DMS 273 (cell line): ENCODE results near the gene C8B.

Experiments used
- DNase-seq: peaks from one replicate; lab custom pipeline; 2025; ENCODE audit not compliant: unreplicated experiment; lab: John Stamatoyannopoulos, UW

Gene C8B

DNA sequence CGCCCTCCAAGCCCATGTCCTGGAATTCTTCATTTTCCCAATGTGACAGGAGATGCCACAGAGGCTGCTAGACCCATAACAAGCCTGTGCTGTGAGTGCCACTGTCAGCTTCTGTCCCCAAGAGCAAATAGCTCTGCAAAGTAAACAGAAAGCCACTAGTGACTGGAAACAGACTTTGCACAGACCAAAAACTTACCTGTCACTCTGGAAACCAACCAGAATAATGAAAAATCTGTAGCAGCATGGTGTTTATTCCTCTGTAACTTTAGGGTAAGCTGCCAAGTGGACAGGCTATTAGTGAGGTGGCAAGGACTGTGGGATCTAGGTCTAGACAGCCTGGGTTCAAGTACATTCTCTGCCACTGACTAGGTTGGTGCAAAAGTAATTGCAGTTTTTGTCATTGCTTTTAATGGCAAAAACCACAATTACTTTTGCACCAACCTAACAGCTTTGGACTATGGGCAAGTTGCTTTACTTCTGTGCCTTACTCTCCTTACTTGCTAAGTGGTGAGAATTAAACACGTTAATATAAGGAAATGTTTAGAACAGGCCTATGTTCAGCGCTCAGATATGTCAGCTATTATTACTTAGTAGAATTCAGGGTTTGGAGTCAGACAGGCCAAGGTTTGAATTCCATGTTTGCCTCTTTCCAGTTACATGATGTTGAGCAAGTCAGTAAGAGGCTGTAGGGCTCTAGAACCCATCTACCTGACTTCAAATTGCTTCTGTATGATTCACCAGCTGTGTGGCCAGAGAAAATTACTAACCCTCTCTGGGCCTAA, at the start of gene C8B:
C8B (minus strand) TSS at position 100 of the 782 bp plus-strand sequence; CDS start at position 33, 67 bp downstream.
- DNase-seq, result no peak

DNA sequence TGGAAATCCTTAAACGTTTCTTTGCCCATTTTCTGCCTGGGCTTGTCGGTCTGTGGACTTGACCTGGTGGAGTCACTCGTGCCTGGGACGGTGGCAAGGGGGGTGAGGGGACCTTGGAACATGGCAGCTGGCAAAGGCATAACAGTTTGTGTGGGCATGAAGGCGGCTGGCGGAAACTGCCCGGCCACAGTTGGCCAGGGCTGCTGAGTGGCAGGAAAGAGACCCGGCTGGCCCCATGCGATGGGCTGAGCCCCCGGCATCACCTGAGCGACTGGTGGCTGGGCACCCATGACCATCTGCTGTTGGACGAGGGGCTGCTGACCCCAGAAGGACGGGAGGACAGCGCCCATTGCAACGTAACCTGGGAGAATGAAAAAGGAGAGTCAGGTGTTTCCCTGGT, 49.3 kb upstream of the C8B start:
- no peak for DNase-seq

DNA sequence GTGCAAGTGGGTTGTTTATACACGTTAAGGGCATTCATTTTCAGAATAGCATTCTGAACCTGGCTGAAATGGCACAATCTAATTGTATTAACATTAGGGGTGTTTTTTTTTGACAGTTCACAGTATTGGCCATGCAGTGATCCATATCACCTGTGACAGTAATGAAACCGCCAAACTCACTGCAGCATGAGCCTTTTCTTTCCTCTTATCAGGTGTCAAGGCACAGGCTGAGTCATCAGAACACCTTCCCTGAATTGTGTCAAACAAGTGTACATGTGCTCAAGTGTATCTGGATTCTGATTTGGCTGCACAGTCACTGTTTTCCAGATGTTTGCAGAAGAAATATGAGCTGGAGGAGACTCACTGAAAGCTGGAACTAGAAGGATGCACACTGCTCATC, 47.7 kb upstream of the C8B start:
- no peak for DNase-seq

DNA sequence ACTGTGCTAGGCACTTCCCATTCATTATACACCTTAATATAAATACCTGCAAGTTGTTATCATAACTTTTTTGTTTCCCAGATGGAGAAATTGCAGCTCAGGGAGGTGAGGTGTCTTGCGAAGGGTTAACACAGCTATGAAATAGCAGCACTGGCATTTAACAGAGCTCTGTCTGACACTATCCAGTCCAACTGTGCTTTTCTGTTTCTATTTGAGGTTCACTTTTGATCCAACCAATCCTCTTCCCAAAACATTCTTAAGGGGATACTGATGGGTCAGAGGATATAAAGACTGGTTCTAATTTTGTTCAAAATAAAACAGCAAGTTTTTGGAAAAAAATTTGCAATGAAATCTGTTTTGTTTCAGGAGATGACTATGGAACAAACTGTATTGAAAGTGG, 46.5 kb upstream of the C8B start:
- DNase-seq, result no peak

DNA sequence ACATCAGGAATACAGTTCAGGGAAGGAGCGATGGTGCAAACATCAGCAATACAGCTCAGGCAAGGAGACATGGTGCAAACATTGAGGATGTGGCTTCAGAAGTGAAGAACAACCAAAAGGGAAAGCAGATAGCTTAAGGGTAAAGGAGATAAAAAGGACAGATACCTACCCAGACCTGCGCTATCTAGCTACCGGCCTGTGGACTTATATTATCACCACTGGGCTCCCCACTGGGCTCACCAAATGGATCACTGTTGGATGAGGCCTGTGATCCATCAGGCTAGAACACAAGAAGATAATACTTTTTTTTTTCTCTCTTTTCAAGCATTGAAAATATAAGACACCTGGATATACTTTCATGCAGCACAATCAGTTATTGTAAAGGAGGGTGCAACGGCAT, 44.7 kb upstream of the C8B start:
- DNase-seq, result no peak

DNA sequence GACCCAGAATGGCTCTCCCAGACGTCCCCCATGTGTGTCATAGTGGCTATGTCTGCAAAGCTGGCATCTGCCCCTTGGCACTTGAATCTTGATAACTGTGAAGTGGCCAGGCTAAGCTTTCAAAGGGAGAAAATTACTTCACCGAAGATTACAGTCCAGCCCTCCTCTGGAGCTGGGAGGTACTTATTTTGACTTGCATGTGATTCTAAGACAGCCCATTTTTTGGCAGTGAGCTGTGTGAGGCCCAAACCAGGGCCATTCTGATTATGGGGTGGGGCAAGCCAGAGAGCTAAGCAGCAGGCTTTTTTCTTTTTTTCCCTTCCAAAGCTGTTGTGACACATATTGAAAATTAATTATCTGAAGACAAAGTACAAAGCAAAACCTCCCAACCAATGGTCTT, 42.1 kb upstream of the C8B start:
- DNase-seq, result peak; percentile 29

DNA sequence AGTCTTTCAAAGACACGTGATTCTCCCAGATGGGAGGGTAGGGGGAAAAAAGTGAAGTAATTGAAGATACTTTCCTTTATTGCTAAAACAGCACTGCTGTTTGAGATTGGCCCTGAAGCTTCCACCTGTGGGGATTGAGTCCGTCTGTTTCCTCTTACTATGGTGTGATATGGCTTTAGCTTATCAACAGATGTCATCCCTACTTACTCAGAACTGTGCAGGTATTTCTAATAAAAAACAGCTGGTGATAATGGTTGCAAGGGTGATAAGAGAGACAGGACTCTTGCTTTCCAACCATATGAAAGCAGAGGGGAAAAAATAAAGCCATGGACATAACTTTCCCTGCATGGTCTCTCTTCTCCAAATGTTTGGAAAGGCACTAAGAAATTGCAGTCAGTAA, 41.7 kb upstream of the C8B start:
- DNase-seq, result peak; percentile 9

DNA sequence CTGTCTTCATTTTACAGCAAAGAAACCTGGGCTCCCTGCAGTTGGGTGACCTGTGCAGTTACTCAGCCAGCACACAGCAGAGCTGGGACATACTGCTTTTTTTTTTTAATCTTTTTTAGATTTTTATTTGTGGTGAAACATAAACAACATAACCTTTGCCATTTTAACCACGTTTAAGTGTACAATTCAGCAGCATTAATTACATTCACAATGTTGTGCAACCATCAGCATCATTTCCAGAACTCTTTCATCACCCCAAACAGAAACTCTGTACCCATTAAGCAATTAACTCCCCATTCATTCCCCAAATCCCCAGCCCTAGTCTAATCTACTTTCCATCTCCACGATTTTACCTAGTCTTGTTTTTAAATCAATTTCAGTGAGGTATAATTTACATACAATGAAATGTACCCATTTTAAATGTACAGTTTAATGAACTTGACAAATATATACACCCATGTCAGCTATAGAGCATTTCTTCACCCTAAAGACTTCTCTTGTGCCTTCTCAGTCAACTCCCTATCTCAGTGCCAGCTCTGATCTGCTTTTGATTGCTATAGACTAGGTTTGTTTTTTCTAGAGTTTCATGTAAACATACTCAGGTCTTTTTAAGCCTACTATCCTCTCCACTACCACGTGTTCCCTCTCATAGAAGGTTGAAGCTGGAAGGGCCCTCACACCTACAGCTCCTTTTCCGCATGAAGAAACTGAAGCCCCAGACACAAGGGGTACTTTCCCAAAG, 37.8 kb upstream of the C8B start:
- DNase-seq, result no peak

DNA sequence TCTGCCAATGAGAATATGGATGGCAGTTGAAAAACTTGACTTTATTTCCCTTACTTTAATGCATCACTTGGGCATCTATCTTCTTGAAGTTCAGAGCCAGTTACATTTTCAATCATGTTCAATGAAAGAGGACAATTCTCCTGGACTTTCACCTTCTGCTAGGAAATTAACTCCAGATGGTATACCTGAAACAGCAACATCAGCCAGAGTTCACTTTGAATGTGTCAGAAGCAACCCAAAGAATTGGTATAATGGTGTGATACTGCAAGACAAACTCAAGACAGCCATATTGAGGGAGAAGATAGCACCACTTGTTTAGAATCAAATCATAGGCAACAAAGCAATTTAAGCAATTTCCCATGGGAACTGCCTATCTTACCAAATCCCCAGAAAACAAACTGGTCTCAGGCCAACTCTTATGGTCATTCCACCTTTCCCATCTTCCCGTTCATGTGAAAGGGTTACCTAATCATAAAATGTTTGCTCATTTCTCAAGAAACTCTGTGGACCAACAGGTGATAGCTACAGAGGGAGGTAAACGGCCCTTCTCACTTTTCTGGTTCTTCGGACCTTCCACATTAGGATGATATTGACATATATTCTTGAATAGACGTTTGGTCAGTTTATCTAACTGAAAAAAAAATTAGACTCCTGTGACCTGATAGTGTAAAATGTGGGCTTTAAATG, 29.7 kb upstream of the C8B start:
- DNase-seq, result no peak

DNA sequence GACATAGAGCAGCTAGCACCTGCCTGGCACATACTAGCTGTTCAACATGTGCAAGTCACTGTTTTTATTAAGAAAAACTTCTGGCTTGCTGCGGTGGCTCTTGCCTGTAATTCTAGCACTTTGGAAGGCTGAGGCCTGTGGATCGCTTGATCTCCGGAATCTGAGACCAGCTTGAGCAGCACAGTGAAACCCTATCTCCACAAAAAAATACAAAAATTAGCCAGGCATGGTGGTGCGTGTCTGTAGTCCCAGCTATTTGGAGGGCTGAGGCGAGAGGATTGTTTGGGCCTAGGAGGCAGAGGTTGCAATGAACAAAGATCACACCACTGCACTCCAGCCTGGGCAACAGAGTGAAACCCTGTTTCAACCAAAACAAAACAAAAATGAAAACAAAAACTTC, 27.7 kb upstream of the C8B start:
- peak; percentile 47 for DNase-seq

DNA sequence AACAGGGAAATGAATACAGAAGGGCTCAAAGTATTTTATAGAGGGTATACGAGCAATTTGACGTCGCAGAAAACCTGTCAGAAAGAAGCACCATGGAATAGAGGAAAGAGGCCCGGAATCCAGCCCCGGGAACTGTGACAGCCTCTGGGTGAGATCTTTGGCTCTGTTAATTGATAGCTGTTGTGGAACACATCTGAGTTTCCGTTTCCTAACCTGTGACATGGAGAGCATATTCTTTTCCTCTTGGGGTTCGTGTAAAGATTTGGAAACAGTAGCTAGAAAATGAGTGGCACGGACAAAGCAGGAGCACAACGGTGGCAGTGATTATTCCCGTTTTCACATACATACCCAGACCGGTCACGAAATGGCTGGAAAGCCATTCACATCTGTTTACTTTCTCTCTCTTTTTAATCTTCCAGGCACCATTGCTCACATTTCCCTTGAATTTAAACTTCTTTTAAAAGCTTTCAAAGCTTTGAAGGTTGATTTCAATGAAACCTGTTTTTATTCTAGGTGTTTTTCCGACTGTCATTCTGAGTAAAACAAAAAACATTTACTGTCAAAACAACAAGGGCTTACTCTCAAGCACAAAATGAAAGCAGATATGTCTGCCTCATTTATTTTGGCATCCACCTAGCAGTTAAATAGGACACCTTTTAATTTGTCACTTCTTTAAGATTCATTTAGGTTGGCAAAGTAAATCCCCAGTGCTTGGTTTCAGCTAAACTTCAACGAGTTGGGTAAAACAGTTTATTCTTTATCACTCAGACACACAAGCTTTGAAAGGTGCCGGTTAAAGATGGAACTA, 26.7 kb upstream of the C8B start:
- no peak for DNase-seq

DNA sequence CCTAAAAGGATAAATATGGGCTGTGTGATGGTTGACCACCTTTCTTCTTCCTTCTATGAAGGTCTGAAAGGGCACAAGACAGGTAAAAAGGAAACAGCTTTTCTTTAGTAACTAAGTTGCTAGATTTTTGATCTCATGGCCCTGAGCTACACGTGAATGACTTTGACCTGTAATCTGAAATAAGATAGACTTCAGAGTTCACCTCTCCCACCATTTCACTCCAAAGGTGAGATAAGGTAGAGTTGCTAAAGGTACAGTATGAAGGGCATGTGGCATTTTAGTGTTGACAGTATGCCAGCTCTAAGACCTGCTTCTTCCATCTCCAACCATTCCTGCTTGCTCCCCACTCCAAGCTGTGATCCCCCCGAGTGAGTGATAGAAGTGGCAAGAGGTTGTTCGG, 25.8 kb upstream of the C8B start:
- DNase-seq, result no peak

DNA sequence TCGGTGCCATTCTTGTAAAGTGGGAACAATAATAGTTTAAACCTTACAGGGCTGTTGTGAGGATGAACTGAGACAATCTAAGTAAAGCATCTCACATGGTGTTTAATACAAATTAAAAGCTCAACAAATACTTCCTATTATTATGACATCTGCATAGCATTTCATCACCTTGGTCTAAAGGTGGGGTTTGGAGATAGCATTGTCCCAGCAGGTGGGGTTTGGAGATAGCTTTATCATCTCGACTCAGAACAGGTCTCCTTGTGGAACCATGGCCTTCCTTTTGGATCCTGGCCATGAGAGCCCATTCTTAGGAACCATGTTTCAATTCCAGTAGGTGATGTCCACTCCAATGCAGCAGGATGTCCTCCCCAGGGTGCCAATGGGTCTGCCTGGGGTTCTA, 20.6 kb upstream of the C8B start:
- no peak for DNase-seq

DNA sequence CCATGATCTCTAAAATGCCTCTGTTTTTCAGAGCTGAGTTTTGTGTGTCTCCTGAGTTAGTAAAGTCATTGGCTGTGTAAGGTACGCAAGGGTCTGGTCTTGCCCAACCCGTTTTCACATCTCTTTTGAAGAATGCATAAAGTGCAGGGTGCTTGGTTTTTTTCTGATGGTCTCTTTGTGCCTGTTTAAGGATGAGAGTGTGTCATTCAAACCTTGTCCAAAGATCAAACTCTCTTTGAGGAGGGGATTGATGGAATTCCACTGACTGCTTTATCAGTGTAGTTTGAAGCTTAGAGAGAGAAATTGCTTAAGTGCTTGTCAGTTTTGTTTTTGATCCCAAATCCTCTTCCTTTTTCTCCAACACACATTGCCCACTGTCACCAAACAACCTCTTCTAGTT, 20.0 kb upstream of the C8B start:
- no peak for DNase-seq

DNA sequence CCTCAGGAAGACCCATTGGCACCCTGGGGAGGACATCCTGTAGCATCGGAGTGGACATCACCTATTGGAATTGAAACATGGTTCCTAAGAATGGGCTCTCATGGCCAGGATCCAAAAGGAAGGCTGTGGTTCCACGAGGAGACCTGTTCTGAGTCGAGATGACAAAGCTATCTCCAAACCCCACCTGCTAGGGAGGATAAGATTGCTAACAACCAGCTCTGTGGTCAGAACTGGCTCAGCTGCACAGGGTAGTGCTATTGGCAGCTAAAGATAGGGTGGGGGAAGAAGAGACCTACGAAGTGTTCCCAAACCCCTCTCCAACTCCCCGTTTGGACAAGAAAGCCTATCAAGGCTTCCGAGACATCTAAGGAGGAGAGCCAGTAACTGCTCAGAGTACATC, 17.7 kb upstream of the C8B start:
- no peak for DNase-seq

DNA sequence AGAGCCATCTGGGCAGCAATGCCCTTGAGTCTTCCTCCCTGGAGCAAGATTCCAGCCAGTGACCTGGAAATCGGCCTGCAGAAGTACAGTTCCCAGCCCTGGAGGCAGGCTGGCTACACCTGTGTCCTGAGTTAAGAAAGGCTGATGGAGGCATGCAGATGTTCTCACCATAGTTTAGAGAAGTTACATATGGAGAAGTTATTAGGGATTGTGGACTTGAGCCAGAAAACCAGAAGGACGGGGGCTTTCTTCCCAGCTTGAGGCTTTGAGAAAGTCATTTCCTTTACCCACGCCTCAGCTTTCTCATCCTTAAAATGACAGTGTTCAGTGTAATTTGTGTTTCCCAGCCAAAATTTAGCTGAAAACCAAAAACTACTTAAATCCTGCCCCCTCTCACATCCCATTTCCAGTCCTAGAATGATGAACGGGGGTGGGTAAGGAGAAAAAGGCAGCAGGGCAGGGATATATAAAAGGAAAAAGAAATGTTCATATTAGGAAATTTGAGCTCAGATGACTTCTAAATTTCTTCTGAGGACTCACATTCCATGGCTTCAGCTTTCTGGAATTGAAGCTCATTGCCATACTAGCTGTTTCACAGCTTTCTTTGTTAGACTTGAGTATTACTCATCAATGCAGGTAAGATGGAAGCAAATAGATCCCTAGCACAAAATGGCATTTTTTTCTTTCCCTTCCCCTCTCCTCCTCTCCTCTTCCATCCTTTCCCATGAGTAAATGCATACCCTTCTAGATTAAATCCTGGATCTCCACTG, 14.4 kb upstream of the C8B start:
- DNase-seq, result no peak

DNA sequence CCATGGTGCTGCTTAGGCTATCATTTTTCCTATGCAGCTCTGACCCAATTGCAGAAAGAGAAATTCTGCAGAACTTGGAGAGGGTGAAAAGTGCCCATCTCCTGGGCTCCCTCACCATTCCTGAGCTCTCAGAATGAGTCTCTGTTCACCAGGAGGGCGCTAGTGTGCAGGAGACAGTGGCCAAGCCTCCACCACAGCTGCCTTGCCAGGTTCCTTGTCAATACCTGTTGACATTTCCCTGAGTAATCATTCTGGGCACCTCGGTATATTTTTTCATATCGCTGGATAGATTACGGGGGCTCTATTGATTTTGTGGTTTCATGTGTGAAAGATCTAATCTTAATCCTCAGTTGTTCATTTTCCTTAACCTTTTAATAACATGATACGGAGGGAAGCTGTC, 13.0 kb upstream of the C8B start:
- DNase-seq, result no peak

DNA sequence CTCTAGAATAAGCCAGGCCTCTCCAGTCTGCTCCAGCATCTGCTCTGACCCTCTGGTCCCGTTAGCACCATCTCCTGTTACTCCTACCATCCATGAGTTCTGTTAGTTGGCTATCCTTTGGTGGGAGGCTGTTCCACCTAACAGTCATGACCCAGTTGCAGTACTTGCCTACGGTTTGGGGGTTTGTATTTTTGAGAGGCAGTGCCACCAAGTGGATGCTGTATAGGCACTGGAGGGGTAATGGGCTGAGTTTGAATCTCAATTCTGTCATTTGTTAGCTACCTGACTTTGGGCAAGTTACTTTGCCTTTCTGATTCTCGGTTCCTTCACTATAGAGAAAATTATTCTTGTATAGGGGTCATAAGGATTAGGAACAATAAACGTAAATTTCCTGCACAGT, 12.1 kb upstream of the C8B start:
- no peak for DNase-seq

DNA sequence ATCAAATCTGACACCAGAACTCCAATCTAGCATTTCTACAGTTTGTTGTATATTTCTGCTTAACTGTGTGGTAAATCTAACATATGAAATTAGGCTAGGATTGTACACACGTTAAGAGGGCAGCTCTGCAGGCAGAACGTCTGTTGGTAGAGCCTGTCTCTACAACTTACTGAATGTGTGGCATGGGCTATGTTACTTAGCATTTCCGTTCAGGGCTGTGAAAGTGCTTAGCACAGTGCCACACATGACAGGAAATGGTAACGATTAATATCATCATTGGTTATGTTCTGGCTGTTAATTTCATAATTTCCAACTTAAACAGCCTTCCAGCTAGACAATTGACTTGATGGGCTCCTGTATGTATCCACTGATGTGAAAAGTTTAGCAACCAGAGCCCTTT, 9.6 kb upstream of the C8B start:
- DNase-seq, result no peak

DNA sequence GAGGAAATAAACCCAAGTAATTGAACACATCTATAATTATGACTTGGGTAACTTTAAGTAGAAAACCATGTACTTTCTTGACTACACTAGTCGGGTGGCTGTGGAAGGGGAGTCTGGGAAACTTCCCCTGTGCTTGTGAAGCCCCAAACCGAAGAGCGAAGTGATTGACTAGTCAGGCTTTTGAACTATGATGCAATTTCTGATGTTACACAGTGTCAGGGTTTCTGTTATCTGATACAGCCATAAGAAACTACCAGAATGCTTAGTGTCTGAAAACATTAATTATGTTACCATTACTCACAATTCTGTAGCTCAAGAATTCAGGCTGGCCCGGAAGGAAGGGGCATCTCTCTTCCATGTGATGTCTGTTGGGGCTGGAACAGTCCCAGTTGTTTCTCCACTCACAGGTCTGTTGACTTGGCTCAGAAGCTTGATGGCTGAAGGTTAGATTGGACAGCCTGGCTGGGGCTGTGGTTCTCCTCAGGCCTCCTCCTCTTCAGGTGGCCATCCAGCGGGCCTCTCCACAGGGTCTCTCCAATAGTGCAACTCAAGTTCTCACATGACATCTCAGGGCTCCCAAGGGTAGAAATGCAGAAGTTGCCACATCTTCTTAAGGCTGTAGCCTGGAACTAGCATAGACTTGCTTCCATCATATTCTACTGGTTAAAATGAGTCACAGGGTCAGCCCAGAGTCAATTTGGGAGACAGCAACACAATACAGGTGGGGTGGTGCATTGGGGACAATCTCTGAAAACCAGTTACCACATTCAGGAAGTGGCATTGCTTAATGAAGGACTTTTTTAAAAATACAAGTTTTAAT, 8.3 kb upstream of the C8B start:
- no peak for DNase-seq
